Measurements from ENCODE around the gene CHRNB2. TPM values are rescaled to one million over a fixed set of nuclear protein-coding genes. Genes with fewer than 3 reads are reported as not detected.

CHRNB2 gene
- total RNA-seq, 1 experiment from 2014 or later = 0.21 TPM

- DNase-seq (ENCODE audit: low read depth, low spot score) (no peak), ATAC-seq (no peak)
- no TSS peak for BruUV-seq (replicated peaks)
- no peak overlapping the region for H3K27ac ChIP-seq (ENCODE audit: low read length)
- intact Hi-C loops (cut with micrococcal nuclease; ENCODE audit: unreplicated experiment) (no loop called here), in situ Hi-C loops (cut with HindIII; ENCODE audit: low pct_unique_long_range_greater_than_20kb, low sequenced_read_pairs) (no loop called here)
- H3K9me3 ChIP-seq (ENCODE audit: control insufficient read depth, insufficient read depth, low read depth, low read length) = no peaks in the 10 kb centered on the region
- TF ChIP-seq CTCF (IDR thresholded peaks at IDR 0.05) = no peak
- TF ChIP-seq POLR2AphosphoS5 (IDR thresholded peaks at IDR 0.05; ENCODE audit: low read depth, low read length) = no peak
- TF ChIP-seq SIN3A (IDR thresholded peaks at IDR 0.05; ENCODE audit: borderline replicate concordance, insufficient read depth, low read depth, low read length) = no peak
- TF ChIP-seq REST (IDR thresholded peaks at IDR 0.05; ENCODE audit: insufficient read depth in 1 of 2, low read depth in 2 of 2, low read length in 1 of 2) = no peak
- TF ChIP-seq TCF7L2 (IDR thresholded peaks at IDR 0.05; ENCODE audit: low read depth, low read length) = no peak
- no peak overlapping the region for H3K4me3 ChIP-seq (ENCODE audit: low read depth in 2 of 2, low read length in 2 of 2)
- no peaks in the 10 kb centered on the region for H3K4me1 ChIP-seq (ENCODE audit: control insufficient read depth, insufficient read depth, low read length)
- no peaks in the 10 kb centered on the region for H3K36me3 ChIP-seq (ENCODE audit: control insufficient read depth, insufficient read depth, low read length)
- POLR2A ChIA-PET = no interaction called here
- CTCF ChIA-PET = no interaction called here
- no peaks in the 10 kb centered on the region for H3K27me3 ChIP-seq (ENCODE audit: control insufficient read depth, insufficient read depth, low read length)
Observed at GRCh38 chr1:154520333-154520732, 47.2 kb upstream of the CHRNB2 start.

GRCh38 chr1:154521695-154522094, 45.9 kb upstream of the CHRNB2 start:
- CTCF ChIA-PET = no interaction called here
- POLR2A ChIA-PET = interaction anchor here (0.6 kb wide), 1 partner anchor 166 kb away, joined by 5 read pairs; no protein-coding TSS in a partner anchor
- Histone ChIP-seq H3K4me3 (ENCODE audit: low read depth in 2 of 2, low read length in 2 of 2) (no peak overlapping the region), H3K27ac (ENCODE audit: low read length) (no peak overlapping the region), H3K9me3 (ENCODE audit: control insufficient read depth, insufficient read depth, low read depth, low read length) (no peaks in the 10 kb centered on the region), H3K27me3 (ENCODE audit: control insufficient read depth, insufficient read depth, low read length) (no peaks in the 10 kb centered on the region), H3K36me3 (ENCODE audit: control insufficient read depth, insufficient read depth, low read length) (no peaks in the 10 kb centered on the region), H3K4me1 (ENCODE audit: control insufficient read depth, insufficient read depth, low read length) (no peaks in the 10 kb centered on the region)
- no peak for ATAC-seq
- no peak for DNase-seq (ENCODE audit: low read depth, low spot score)
- no peak for TF ChIP-seq TCF7L2 (IDR thresholded peaks at IDR 0.05; ENCODE audit: low read depth, low read length)
- no peak for TF ChIP-seq SIN3A (IDR thresholded peaks at IDR 0.05; ENCODE audit: borderline replicate concordance, insufficient read depth, low read depth, low read length)
- no peak for TF ChIP-seq REST (IDR thresholded peaks at IDR 0.05; ENCODE audit: insufficient read depth in 1 of 2, low read depth in 2 of 2, low read length in 1 of 2)
- TF ChIP-seq POLR2AphosphoS5 (IDR thresholded peaks at IDR 0.05; ENCODE audit: low read depth, low read length) = no peak
- no peak for TF ChIP-seq CTCF (IDR thresholded peaks at IDR 0.05)
- BruUV-seq (replicated peaks) = no TSS peak
- in situ Hi-C loops (cut with HindIII; ENCODE audit: low pct_unique_long_range_greater_than_20kb, low sequenced_read_pairs) = no loop called here
- intact Hi-C loops (cut with micrococcal nuclease; ENCODE audit: unreplicated experiment) = no loop called here

Measured in Panc1 (cell line).